ENCODE data around the gene COL23A1.

Gene COL23A1

GRCh38 chr5:178423431-178423830, 166.8 kb downstream of the COL23A1 start:
- no peak for DNase-seq (ENCODE audit: low read depth in 2 of 2)

- no peak for DNase-seq (ENCODE audit: low read depth in 2 of 2)
Measured at GRCh38 chr5:178422400-178422775, 167.8 kb downstream of the COL23A1 start.

GRCh38 chr5:178421699-178422399, 168.3 kb downstream of the COL23A1 start:
- DNase-seq (ENCODE audit: low read depth in 2 of 2) = no peak

- DNase-seq (ENCODE audit: low read depth in 2 of 2) = no peak
Measured at GRCh38 chr5:178421128-178421527, 169.1 kb downstream of the COL23A1 start.

- no peak for DNase-seq (ENCODE audit: low read depth in 2 of 2)
Measured at GRCh38 chr5:178420354-178420781, 169.8 kb downstream of the COL23A1 start.

GRCh38 chr5:178419651-178420050, 170.5 kb downstream of the COL23A1 start:
- DNase-seq (ENCODE audit: low read depth in 2 of 2) = no peak

GRCh38 chr5:178419196-178419595, 171.0 kb downstream of the COL23A1 start:
- no peak for DNase-seq (ENCODE audit: low read depth in 2 of 2)

GRCh38 chr5:178418471-178419010, 171.7 kb downstream of the COL23A1 start:
- DNase-seq (ENCODE audit: low read depth in 2 of 2) = no peak

- DNase-seq (ENCODE audit: low read depth in 2 of 2) = no peak
Measured at GRCh38 chr5:178418031-178418430, 172.2 kb downstream of the COL23A1 start.

- DNase-seq (ENCODE audit: low read depth in 2 of 2) = no peak
Measured at GRCh38 chr5:178417391-178417811, 172.8 kb downstream of the COL23A1 start.

- no peak for DNase-seq (ENCODE audit: low read depth in 2 of 2)
Measured at GRCh38 chr5:178416919-178417318, 173.3 kb downstream of the COL23A1 start.

GRCh38 chr5:178416206-178416882, 173.8 kb downstream of the COL23A1 start:
- DNase-seq (ENCODE audit: low read depth in 2 of 2) = no peak

- no peak for DNase-seq (ENCODE audit: low read depth in 2 of 2)
Measured at GRCh38 chr5:178415353-178415752, 174.8 kb downstream of the COL23A1 start.

- DNase-seq (ENCODE audit: low read depth in 2 of 2) = no peak
Measured at GRCh38 chr5:178413988-178414387, 176.2 kb downstream of the COL23A1 start.

GRCh38 chr5:178411083-178411482, 179.1 kb downstream of the COL23A1 start:
- DNase-seq (ENCODE audit: low read depth in 2 of 2) = no peak

- no peak for DNase-seq (ENCODE audit: low read depth in 2 of 2)
Measured at GRCh38 chr5:178407646-178408045, 182.5 kb downstream of the COL23A1 start.

GRCh38 chr5:178404987-178405386, 185.2 kb downstream of the COL23A1 start:
- no peak for DNase-seq (ENCODE audit: low read depth in 2 of 2)

GRCh38 chr5:178403956-178404600, 186.1 kb downstream of the COL23A1 start:
- no peak for DNase-seq (ENCODE audit: low read depth in 2 of 2)

GRCh38 chr5:178403351-178403750, 186.8 kb downstream of the COL23A1 start:
- DNase-seq (ENCODE audit: low read depth in 2 of 2) = no peak

- DNase-seq (ENCODE audit: low read depth in 2 of 2) = no peak
Measured at GRCh38 chr5:178399701-178400095, 190.5 kb downstream of the COL23A1 start.

- DNase-seq (ENCODE audit: low read depth in 2 of 2) = no peak
Measured at GRCh38 chr5:178398901-178399700, 191.1 kb downstream of the COL23A1 start.

Data from stimulated activated CD4-positive, alpha-beta T cell treated with anti-CD3 and anti-CD28 coated beads, Interleukin-4, amount 100 ng/mL, for 48 hours (primary cell).